ENCODE measurements around the gene HSD17B14.
"Not testable (repeated sequence)": the region's sequence is repeated elsewhere in the genome, so short reads cannot be mapped to it uniquely, and the experiment has no call there.

Gene HSD17B14

GRCh38 chr19:48867123-48867745 lies 30.9 kb upstream of the HSD17B14 start:
- no peak for DNase-seq

GRCh38 chr19:48866692-48867091 lies 30.4 kb upstream of the HSD17B14 start:
- DNase-seq = no peak

GRCh38 chr19:48862827-48863226 lies 26.5 kb upstream of the HSD17B14 start:
- no peak for DNase-seq

- no peak for DNase-seq
Observed at GRCh38 chr19:48861313-48861712, 25.0 kb upstream of the HSD17B14 start.

- DNase-seq = no peak
Observed at GRCh38 chr19:48859711-48860572, 23.7 kb upstream of the HSD17B14 start.

- no peak for DNase-seq
Observed at GRCh38 chr19:48858984-48859710, 22.9 kb upstream of the HSD17B14 start.

- DNase-seq = no peak
Observed at GRCh38 chr19:48856921-48857320, 20.6 kb upstream of the HSD17B14 start.

- DNase-seq = no peak
Observed at GRCh38 chr19:48854103-48854502, 17.8 kb upstream of the HSD17B14 start.

GRCh38 chr19:48853483-48853882 lies 17.2 kb upstream of the HSD17B14 start:
- no peak for DNase-seq

GRCh38 chr19:48852292-48852691 lies 16.0 kb upstream of the HSD17B14 start:
- no peak for DNase-seq

- not testable (repeated sequence) for DNase-seq
Observed at GRCh38 chr19:48846659-48847058, 10.4 kb upstream of the HSD17B14 start.

GRCh38 chr19:48845384-48845783 lies 9.1 kb upstream of the HSD17B14 start:
- DNase-seq = no peak

- no peak for DNase-seq
Observed at GRCh38 chr19:48844472-48844871, 8.2 kb upstream of the HSD17B14 start.

GRCh38 chr19:48842789-48843162 lies 6.5 kb upstream of the HSD17B14 start:
- DNase-seq = peak; percentile 60

- no peak for DNase-seq
Observed at GRCh38 chr19:48841571-48841970, 5.3 kb upstream of the HSD17B14 start.

- DNase-seq = no peak
Observed at GRCh38 chr19:48841047-48841446, 4.8 kb upstream of the HSD17B14 start.

- DNase-seq = no peak
Observed at GRCh38 chr19:48837687-48838086, 1.4 kb upstream of the HSD17B14 start.

- no peak for DNase-seq
Observed at GRCh38 chr19:48837051-48837524, 797 bp upstream of the HSD17B14 start.

- DNase-seq = peak; percentile 87
Observed at GRCh38 chr19:48835734-48836088, 580 bp downstream of the HSD17B14 start.

GRCh38 chr19:48833977-48834376 lies 2.3 kb downstream of the HSD17B14 start:
- DNase-seq = no peak

- no peak for DNase-seq
Observed at GRCh38 chr19:48833049-48833448, 3.2 kb downstream of the HSD17B14 start.

- DNase-seq = no peak
Observed at GRCh38 chr19:48830965-48831364, 5.3 kb downstream of the HSD17B14 start.

GRCh38 chr19:48830088-48830487 lies 6.2 kb downstream of the HSD17B14 start:
- DNase-seq = no peak

GRCh38 chr19:48826606-48827020 lies 9.7 kb downstream of the HSD17B14 start:
- DNase-seq = no peak
